KG1 (cell line): ENCODE results near the gene SLC7A6.

Experiments used
- DNase-seq: peaks from one replicate; lab custom pipeline; 2025; lab: John Stamatoyannopoulos, UW

SLC7A6 gene

GRCh38 chr16:68306633-68307032 lies 42.3 kb downstream of the SLC7A6 start:
- no peak for DNase-seq

DNA sequence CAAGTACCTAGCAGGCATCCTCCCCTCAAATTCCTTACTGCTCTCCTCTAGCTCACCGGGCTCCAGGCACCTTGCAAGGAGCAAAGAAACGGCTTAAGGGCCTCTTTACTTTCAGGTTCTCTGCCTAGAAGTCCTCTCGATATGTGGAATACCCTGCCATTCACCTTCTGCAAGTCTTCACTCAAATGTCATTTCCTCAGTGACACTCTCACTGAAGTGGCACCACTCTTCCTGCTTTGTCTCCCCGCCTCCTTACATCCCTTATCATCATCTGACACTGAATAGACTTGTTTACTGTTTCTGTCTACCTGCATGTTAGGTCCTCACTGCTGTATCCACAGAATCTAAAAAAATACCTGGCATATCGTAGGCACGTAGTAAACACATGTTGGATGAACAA lies 45.5 kb downstream of the SLC7A6 start:
- no peak for DNase-seq

GRCh38 chr16:68310437-68310773 lies 46.1 kb downstream of the SLC7A6 start:
- no peak for DNase-seq

DNA sequence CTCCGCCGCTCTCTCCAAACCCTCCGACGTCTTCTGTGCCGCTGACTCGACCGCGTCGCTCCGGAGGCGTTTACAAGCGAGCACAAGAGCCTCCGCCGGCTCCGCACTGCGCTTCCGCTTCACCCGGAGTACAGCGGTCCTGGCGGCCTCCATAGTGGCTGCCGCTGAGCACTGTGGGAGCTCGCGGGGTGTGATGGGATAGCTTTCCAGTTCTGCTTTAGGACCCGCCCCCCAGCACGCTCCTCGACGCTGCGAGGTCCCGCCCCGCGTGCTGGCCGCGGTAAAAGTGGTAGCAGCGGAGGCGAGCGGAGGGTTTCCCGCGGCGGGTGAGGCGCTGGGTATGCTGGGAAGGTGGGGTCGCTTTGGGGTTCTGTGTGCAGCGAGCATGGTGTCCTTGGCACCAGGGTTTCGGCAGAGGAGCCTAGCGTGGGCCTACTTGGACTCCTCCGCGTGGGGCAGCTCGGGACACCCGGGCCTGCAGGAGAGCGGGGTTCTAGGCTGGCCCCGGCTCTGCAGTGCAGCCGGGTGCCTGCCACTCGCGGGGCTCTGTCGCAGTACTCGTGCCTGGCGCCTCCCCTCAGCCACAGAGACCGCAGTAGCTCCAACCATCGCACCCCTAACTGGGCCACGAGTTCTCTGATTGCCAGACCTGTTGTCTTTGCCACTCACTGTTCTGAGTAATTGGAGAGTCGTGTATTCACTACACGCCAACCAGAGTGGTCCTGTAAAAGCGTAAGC lies 46.6 kb downstream of the SLC7A6 start, which contains the start of the genes PRMT7 and SLC7A6OS:
Gene PRMT7 (plus strand): TSS at position 246 of the 738 bp plus-strand sequence. CDS start 4,961 bp downstream, outside the sequence.
Gene SLC7A6OS (minus strand): TSS at position 173 of the 738 bp plus-strand sequence. CDS start 20 bp downstream, at position 153.
- DNase-seq: peak; percentile 81

GRCh38 chr16:68313116-68313515 lies 48.8 kb downstream of the SLC7A6 start:
- no peak for DNase-seq

GRCh38 chr16:68319185-68319908 lies 55.0 kb downstream of the SLC7A6 start:
- no peak for DNase-seq

DNA sequence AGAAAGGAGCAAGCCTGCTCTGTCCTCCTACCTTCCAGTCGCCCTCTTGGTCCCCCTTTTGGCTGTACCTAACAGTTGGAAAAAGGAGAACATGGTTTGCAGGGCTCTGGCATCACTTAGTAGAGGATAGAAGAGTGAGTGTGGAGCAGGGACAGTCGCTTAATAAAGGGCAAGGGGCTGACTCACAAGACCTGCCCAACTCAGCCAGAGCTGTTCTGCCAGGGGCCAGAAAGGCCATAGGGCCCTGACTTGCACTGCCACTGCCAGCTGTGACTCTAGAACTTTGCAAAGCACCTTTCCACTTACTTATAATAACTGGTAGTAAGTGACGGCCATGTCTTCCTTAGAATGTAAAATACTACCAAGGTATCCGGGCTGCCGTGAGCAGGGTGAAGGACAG lies 60.0 kb downstream of the SLC7A6 start:
- no peak for DNase-seq

GRCh38 chr16:68324780-68325357 lies 60.5 kb downstream of the SLC7A6 start:
- DNase-seq: no peak

GRCh38 chr16:68328151-68328859 lies 64.0 kb downstream of the SLC7A6 start:
- DNase-seq: peak; percentile 8

- DNase-seq: no peak
These were observed 64.6 kb downstream of the SLC7A6 start for GRCh38 chr16:68328860-68329390.

GRCh38 chr16:68331879-68332410 lies 67.6 kb downstream of the SLC7A6 start:
- DNase-seq: no peak

DNA sequence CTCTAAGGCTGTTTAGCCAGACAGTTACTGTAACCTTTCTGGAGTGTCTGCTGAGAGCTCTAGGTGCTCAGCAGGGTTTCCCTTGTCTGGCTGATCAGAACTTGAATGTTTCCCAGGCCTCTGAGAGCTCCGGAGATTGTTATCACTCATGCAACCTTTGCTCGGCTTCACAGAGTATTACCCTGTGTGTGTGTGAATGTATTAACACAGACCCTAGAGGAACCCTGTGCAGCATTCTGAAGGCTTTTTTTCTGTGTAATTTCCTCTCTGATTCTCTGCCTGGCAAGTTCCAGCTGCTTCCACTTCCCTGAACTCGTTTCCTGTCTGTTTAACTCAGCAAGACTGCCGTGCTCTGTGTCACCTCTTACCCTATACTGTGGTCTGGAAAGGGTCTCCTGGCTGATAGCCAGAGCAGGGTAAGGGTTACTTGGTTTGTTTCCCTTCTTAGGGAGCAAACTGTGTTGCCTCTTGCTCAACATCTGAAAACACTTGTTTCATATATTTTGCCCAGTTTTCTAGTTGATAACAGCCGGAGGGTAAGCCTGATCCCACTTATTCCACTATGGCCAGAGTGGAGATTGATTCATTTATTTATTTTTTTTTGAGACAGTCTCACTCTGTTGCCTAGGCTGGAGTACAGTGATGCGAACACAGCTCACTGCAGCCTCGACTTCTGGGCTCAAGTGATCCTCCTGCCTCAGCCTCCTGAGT lies 68.2 kb downstream of the SLC7A6 start:
- DNase-seq: peak; percentile 66

DNA sequence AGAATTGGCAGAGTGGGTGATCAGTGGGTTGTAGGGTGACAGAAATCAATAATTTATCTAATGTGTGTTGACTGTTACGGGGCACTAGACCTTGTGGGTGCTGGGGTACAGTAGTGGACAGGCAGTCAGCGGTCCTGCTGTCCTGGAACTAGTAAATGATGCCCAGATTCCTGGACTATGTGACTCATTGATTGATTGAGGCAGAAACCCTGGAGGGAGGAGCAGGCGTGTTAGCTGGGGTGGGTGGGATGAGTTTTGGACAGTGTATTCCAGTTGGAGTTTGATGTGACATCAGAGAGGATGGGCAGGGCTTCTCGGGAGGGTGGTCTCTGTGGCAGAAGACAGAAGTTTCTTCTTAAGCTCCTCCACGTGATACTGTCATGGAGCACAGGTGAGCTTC lies 70.8 kb downstream of the SLC7A6 start:
- no peak for DNase-seq

- DNase-seq: no peak
These were observed 74.2 kb downstream of the SLC7A6 start for GRCh38 chr16:68338326-68339119.

- no peak for DNase-seq
These were observed 74.9 kb downstream of the SLC7A6 start for GRCh38 chr16:68339214-68339613.

GRCh38 chr16:68342620-68343019 lies 78.3 kb downstream of the SLC7A6 start:
- DNase-seq: no peak

- no peak for DNase-seq
These were observed 78.8 kb downstream of the SLC7A6 start for GRCh38 chr16:68343137-68343536.

DNA sequence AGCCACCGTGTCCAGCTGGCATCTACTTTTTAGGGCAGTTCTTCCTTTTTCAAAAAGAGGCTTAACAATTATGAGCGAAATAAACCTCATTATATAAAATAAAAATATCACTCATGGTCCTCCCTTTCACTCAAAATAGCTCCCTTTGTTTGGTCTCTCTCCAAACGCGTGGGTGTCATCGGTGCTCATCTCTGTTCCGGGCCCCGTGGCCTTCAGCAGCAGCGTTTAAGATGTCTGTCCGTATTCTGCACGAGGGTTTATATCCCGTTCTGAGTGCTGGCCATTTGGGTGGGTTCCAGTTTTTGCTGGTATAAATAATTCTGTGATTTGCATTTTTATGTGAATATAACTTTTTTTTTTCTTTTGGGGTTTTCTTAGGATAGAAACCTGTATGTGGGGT lies 79.9 kb downstream of the SLC7A6 start:
- no peak for DNase-seq

- no peak for DNase-seq
These were observed 81.1 kb downstream of the SLC7A6 start for GRCh38 chr16:68345351-68345810.

DNA sequence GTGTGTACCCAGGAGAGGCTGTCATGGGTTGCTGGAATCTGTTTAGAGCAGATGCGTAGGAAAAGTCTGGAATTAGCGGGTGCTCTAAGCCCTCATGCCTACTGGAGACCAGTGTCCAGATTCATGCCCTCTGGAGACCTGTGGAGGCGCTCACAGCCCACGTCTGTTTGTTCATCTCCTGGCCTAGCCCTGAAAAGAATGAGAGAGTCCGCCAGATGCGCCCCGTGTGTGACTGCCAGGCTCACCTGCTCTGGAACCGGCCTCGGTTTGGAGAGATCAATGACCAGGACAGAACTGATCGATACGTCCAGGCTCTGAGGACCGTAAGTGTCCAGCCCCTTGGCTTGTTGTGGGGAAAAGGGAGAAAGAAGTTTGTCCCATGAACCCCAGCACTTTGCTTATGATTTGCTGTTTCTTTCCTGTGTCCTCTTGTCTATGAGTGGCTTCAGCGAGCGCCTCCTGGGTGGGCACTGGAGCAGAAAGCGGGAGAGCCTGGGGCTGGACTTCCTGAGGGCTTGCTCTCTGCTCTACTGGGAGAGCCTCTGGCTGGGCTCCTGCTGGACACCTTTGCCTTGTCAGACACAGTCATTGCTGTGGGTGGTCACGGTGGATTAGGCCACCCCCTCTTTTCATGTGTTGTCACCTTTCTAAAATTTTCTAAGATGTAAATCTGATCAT lies 81.8 kb downstream of the SLC7A6 start:
- no peak for DNase-seq
